HG02588 (cell line): ENCODE measurements around the gene MYH9.
A peak's percentile ranks its signal among the peaks of the same experiment; 100 is the strongest.
"Not testable (repeated sequence)": the region's sequence is repeated elsewhere in the genome, so short reads cannot be mapped to it uniquely, and the experiment has no call there.

Experiments
- ATAC-seq: cut with Tn5 transposase; IDR thresholded peaks from one replicate; pipeline ENCODE4 v1.9.1; 2021; ENCODE audit warnings: mild to moderate bottlenecking, moderate library complexity; ENCODE audit not compliant: unreplicated experiment

The MYH9 gene

GRCh38 chr22:36415415-36416168, 27.8 kb upstream of the MYH9 start:
- ATAC-seq = no peak

- ATAC-seq = no peak
Observed at GRCh38 chr22:36413022-36413775, 25.4 kb upstream of the MYH9 start.

- no peak for ATAC-seq
Observed at GRCh38 chr22:36411589-36412258, 24.0 kb upstream of the MYH9 start.

- ATAC-seq = peak; percentile 57
Observed at GRCh38 chr22:36409911-36410756, 22.4 kb upstream of the MYH9 start.

- not testable (repeated sequence) for ATAC-seq
Observed at GRCh38 chr22:36409554-36409910, 21.8 kb upstream of the MYH9 start.

GRCh38 chr22:36409056-36409455, 21.3 kb upstream of the MYH9 start:
- ATAC-seq = no peak

- ATAC-seq = no peak
Observed at GRCh38 chr22:36406721-36407120, 19.0 kb upstream of the MYH9 start.

GRCh38 chr22:36405671-36406538, 18.1 kb upstream of the MYH9 start:
- no peak for ATAC-seq

- ATAC-seq = no peak
Observed at GRCh38 chr22:36405221-36405661, 17.5 kb upstream of the MYH9 start.

- no peak for ATAC-seq
Observed at GRCh38 chr22:36404446-36404845, 16.7 kb upstream of the MYH9 start.

GRCh38 chr22:36399472-36399778, 11.7 kb upstream of the MYH9 start:
- no peak for ATAC-seq

- ATAC-seq = no peak
Observed at GRCh38 chr22:36398601-36399471, 11.1 kb upstream of the MYH9 start.

- no peak for ATAC-seq
Observed at GRCh38 chr22:36397131-36398093, 9.6 kb upstream of the MYH9 start.

- ATAC-seq = no peak
Observed at GRCh38 chr22:36395915-36396314, 8.1 kb upstream of the MYH9 start.

GRCh38 chr22:36395055-36395849, 7.5 kb upstream of the MYH9 start:
- no peak for ATAC-seq

GRCh38 chr22:36391638-36392037, 3.9 kb upstream of the MYH9 start:
- no peak for ATAC-seq

GRCh38 chr22:36389122-36389521, 1.4 kb upstream of the MYH9 start:
- ATAC-seq = not testable (repeated sequence)

- ATAC-seq = no peak
Observed at GRCh38 chr22:36387709-36387958, 133 bp downstream of the MYH9 start.
